ENCODE data around the gene PLEKHA4.
A peak's percentile ranks its signal among the peaks of the same experiment; 100 is the strongest.
"Not testable (repeated sequence)": the region's sequence is repeated elsewhere in the genome, so short reads cannot be mapped to it uniquely, and the experiment has no call there.

PLEKHA4 gene

DNA sequence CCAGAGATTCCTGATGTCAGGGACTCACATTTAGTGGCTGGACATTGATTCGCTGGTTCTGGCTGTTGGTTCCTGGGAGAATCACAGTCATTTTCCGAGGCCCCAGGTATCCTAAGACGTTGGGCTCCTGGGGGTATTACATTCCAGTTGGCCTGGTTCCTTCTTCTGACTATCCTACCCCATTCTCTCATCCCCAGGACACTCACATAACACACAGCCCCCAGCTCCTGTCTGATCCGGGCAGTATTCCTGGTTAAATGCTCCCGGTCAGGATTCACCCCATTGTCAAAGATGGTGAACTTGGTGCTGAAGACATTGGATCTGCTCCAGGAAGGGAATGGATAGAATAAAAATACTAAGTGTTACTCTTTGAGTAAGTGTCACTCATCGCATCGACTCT lies 15.3 kb upstream of the PLEKHA4 start:
- no peak for DNase-seq

GRCh38 chr19:48881741-48882657 lies 13.6 kb upstream of the PLEKHA4 start:
- DNase-seq: peak; percentile 63

DNA sequence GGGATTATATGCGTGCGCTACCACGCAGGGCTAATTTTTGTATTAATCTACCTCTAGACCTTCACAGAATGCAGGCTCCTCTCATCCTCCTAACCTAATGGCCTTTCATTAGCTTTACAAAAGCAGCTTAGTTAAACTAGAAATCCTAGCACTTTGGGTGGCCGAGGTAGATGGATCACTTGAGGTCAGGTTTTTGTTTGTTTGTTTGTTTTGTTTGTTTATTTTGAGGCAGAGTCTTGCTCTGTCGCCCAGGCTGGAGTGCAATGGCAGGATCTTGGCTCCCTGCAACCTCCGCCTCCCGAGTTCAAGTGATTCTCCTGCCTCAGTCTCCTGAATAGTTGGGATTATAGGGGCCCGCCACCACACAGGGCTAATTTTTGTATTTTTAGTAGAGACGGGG lies 11.3 kb upstream of the PLEKHA4 start:
- not testable (repeated sequence) for DNase-seq

GRCh38 chr19:48879025-48879637 lies 10.7 kb upstream of the PLEKHA4 start:
- DNase-seq: no peak

DNA sequence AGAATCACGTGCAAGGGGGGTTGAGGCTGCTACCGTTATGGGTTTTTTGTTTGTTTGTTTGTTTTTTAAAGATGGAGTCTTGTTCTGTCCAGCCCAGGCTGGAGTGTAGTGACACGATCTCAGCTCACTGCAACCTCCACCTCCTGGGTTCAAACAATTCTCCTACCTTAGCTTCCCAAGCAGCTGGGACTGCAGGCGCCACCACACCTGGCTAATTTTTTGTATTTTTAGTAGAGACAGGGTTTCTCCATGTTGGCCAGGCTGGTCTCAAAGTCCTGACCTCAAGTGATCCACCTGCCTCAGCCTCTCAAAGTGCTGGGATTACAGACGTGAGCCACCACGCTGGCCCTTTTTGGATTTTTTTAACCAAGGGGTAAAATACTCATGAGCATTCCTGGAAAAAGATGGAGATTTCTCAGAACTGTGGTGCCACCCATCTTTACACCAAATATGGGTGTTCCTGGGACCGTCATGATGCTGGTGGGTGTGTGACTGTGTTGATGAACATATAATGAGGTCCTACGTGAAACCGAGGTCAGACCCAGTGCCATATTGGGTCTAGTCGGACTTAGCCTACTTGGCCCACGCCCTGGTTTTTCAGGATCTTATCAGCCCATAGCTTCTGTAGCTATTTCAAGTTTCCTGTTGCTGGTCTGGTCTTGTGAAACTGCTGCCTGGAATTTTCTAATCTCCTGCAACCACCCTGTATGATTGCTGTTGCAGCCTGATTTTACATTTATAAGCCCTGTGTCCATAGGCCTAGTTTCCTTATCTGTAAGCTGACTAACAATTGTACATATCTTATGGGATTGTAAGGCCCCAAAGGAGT lies 10.0 kb upstream of the PLEKHA4 start:
- peak; percentile 70 for DNase-seq

GRCh38 chr19:48877855-48878195 lies 9.4 kb upstream of the PLEKHA4 start:
- no peak for DNase-seq

DNA sequence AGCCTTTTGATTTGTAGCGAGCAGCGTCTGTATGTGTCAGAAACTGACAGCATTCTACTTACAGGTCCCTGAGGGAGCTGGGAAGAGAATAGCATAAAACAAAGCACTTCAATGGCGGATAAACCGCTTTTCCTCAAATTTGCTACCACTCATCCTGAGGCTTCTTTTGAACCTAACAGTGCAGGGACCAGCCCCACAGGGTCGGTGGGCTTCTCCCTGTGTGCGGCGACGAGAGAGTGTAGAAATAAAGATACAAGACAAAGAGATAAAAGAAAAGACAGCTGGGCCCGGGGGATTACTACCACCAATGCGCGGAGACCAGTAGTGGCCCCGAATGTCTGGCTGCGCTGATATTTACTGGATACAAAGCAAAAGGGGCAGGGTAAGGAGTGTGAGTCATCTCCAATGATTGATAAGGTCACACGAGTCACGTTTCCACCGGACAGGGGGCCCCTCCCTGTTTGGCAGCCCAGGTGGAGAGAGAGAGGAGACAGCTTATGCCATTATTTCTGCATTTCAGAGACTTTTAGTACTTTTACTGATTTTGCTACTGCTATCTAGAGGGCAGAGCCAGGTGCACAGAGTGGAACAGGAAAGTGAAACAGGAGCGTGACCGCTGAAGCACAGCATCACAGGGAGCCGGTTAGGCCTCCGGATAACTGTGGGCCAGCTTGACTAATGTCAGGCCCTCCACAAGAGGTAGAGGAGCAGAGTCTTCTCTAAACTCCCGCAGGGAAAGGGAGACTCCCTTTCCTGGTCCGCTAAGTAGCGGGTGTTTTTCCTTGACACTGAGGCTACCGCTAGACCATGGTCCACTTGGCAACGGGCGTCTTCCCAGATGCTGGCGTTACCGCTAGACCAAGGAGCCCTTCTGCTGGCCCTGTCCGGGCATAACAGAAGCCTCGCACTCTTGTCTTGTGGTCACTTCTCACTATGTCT lies 7.9 kb upstream of the PLEKHA4 start:
- DNase-seq: peak; percentile 11

DNA sequence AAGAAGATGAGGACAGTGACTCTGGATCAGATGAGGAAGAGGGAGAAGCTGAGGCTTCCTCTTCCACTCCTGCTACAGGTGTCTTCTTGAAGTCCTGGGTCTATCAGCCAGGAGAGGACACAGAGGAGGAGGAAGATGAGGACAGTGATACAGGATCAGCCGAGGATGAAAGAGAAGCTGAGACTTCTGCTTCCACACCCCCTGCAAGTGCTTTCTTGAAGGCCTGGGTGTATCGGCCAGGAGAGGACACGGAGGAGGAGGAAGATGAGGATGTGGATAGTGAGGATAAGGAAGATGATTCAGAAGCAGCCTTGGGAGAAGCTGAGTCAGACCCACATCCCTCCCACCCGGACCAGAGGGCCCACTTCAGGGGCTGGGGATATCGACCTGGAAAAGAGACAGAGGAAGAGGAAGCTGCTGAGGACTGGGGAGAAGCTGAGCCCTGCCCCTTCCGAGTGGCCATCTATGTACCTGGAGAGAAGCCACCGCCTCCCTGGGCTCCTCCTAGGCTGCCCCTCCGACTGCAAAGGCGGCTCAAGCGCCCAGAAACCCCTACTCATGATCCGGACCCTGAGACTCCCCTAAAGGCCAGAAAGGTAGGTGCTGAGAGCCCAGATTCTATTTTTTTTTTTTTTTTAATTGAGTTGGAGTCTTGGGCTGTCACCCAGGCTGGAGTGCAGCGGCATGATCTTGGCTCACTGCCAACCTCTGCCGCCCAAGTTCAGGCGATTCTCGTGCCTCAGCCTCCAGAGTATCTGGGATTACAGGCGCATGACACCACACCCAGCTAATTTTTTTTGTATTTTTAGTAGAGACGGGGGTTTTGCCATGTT lies 6.1 kb upstream of the PLEKHA4 start:
- DNase-seq: peak; percentile 58

DNA sequence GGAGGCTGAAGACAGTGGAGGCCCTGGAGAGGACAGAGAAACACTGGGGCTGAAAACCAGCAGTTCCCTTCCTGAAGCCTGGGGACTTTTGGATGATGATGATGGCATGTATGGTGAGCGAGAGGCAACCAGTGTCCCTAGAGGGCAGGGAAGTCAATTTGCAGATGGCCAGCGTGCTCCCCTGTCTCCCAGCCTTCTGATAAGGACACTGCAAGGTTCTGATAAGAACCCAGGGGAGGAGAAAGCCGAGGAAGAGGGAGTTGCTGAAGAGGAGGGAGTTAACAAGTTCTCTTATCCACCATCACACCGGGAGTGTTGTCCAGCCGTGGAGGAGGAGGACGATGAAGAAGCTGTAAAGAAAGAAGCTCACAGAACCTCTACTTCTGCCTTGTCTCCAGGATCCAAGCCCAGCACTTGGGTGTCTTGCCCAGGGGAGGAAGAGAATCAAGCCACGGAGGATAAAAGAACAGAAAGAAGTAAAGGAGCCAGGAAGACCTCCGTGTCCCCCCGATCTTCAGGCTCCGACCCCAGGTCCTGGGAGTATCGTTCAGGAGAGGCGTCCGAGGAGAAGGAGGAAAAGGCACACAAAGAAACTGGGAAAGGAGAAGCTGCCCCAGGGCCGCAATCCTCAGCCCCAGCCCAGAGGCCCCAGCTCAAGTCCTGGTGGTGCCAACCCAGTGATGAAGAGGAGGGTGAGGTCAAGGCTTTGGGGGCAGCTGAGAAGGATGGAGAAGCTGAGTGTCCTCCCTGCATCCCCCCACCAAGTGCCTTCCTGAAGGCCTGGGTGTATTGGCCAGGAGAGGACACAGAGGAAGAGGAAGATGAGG lies 5.3 kb upstream of the PLEKHA4 start:
- no peak for DNase-seq

GRCh38 chr19:48872884-48873475 lies 4.6 kb upstream of the PLEKHA4 start:
- DNase-seq: peak; percentile 97

GRCh38 chr19:48872182-48872883 lies 3.9 kb upstream of the PLEKHA4 start, which contains the start of gene PPP1R15A:
PPP1R15A (plus strand) TSS chr19:48872421; CDS start chr19:48873234, 813 bp downstream.
- peak; percentile 99 for DNase-seq

- not testable (repeated sequence) for DNase-seq
These were observed 3.2 kb upstream of the PLEKHA4 start for GRCh38 chr19:48871471-48872181.

DNA sequence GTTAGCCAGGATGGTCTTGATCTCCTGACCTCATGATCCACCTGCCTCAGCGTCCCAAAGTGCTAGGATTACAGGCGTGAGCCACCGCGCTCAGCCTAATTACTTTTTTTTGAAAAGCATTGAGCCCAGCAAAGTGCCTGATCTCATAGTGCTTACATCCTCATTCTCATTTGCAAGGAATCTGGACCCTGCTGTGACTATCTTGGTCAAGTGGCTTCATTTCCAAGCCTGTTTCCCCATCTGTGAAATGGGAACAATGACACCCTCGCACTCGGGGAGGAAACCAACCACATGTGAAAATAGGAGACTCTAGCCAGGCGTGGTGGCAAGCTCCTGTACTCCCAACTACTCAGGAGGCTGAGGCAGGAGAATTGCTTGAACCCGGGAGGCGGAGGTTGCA lies 1.6 kb upstream of the PLEKHA4 start:
- peak; percentile 6 for DNase-seq

DNA sequence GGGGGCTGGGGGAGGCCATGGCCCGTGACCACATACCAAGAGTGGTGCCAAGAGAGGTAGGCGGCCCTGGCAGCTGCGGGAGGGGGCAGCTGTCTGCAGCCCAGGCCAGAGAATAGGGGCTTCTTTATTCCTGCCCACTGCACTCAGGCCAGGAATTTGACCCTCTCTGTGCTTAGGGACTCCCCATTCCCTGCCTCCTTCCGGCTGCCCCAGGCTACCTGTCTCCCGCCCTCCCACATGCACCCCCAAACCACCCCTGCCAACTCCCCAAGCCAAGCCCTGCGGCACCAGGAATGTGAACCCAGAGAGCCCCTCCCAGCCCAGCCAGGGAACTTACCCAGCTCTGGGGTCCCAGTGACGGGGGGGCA lies 687 bp downstream of the PLEKHA4 start:
- DNase-seq: no peak

DNA sequence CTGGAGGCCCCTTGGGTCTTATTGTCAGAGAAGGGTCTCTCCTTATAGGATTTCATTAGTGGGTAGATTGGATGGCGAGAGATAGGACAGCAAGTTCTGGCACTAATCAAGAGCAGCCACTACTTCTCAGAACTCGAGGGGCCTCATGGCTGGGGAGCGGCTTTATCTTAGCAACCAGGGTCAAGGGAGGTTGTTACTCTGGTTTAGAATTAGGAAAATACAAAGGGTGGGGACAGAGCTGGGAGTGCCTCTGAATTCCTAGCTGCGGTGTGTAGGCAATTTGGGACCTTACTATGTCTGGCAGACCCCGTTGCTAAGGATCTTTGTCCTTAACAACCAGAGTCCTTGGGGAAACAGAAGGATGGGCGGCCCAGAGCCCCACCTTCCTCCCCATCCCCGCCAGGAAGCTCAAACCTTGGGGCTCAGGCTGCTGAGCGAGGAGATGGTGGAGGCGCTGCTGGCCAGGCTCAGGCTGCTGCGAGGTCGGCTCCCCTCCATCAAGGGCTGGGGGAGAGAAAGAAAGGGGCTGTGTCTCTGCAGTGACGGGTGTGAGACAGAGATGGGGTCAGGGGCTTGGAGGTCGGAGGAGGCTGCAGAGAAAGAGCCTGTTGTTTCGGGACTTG lies 1.2 kb downstream of the PLEKHA4 start:
- no peak for DNase-seq

DNA sequence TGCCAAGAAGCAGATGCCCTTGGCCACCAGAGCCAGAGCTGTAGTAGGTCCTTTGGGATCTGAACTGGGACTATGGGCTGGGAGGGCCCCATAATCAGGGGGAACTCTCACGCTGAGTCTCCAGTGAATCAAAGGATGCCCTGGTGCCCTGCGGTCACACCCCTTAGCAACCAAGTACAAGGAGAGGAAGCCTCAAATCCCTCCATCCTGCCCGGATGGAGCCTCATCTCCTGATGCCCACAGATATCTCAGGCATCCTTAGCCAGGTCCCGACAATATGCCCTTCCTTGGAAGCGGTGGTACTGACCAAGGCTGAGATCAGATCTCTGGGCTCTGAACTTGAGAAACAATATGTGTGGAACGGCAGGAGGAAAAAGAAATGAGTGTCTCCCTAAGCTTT lies 1.7 kb downstream of the PLEKHA4 start:
- DNase-seq: no peak

GRCh38 chr19:48862827-48863226 lies 5.6 kb downstream of the PLEKHA4 start:
- DNase-seq: no peak

DNA sequence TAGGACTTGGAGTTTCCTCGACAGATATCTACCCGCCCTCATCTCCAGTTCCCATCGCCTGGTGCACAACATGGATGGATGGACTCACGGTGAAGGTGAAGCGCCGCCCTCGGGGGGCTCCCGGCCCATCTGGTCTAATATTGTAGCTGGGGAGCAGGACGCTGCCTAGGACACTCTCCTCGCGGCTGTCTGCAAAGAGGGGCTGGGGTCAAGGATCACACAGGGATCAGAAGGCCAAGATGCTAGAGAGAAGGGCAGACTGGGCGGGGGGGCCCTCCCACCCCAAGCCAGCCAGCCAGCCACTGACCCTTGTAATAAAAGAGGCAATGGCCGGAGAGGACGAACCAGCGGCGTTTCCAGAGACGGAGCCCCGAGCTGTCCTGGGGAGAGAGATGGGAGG lies 7.1 kb downstream of the PLEKHA4 start:
- no peak for DNase-seq

Measured in MV-4-11 (cell line).